K562 (cell line): ENCODE measurements around the gene SLC6A4.

Experiments used
- ATF1 ChIP-seq, 2 experiments: fragments of 450-650 bp in 1 of 2; IDR thresholded peaks; 2 replicates each; pipeline ENCODE4 v1.6.1; 2016; ENCODE audit warnings: missing compliant biosample characterization in 1 of 2, missing genetic modification characterization in 1 of 2
- E2F3 ChIP-seq: fragments of 250-450 bp; sonication (Bioruptor Pico); IDR thresholded peaks from 2 replicates; pipeline ENCODE4 v1.4.0; 2020; ENCODE audit warnings: mild to moderate bottlenecking
- LARP7 ChIP-seq: fragments of 450-650 bp; IDR thresholded peaks from 2 replicates; pipeline ENCODE4 v1.6.1; 2016
- PHB2 ChIP-seq: fragments of 450-650 bp; IDR thresholded peaks from 2 replicates; pipeline ENCODE4 v1.6.1; 2017; ENCODE audit warnings: low read depth
- SMARCA5 ChIP-seq: fragments of 450-650 bp; IDR thresholded peaks from 2 replicates; pipeline ENCODE4 v1.6.1; 2016
- ZNF23 ChIP-seq: fragments of 250-450 bp; sonication (Bioruptor Pico); IDR thresholded peaks from 2 replicates; pipeline ENCODE4 v1.4.0; 2020; ENCODE audit warnings: mild to moderate bottlenecking
- ZNF311 ChIP-seq: fragments of 250-450 bp; sonication (Bioruptor Pico); IDR thresholded peaks from 2 replicates; pipeline ENCODE4 v1.4.0; 2020; ENCODE audit warnings: mild to moderate bottlenecking, moderate library complexity
- ZNF695 ChIP-seq: fragments of 450-650 bp; formaldehyde crosslinking; IDR thresholded peaks from 2 replicates; pipeline ENCODE4 v1.4.0; 2020; ENCODE audit warnings: mild to moderate bottlenecking, moderate library complexity
- TF ChIP-seq, protein P1 (sequence below): sonication (generic); formaldehyde crosslinking; IDR thresholded peaks from 2 replicates; pipeline ENCODE4 v1.8.0; 2023; ENCODE audit warnings: mild to moderate bottlenecking, missing genetic modification reagents
- TF ChIP-seq, protein P2 (sequence below), 3 experiments: IDR thresholded peaks in 2 of 3; conservative IDR thresholded peaks in 1 of 3; 2 replicates each; pipeline ENCODE4 v1.5.1; 2011 to 2012; ENCODE audit warnings: low read length in 3 of 3, mild to moderate bottlenecking in 3 of 3, control low read depth in 2 of 3, improper control_type of control experiment in 1 of 3, inconsistent platforms in 1 of 3, low read depth in 1 of 3, mixed read lengths in 1 of 3, moderate library complexity in 1 of 3; ENCODE audit not compliant: insufficient read depth in 2 of 3
- TF ChIP-seq, protein P3 (sequence below): fragments of 250-450 bp; sonication (Bioruptor Pico); IDR thresholded peaks from 2 replicates; pipeline ENCODE4 v1.5.0; 2021

DNA sequence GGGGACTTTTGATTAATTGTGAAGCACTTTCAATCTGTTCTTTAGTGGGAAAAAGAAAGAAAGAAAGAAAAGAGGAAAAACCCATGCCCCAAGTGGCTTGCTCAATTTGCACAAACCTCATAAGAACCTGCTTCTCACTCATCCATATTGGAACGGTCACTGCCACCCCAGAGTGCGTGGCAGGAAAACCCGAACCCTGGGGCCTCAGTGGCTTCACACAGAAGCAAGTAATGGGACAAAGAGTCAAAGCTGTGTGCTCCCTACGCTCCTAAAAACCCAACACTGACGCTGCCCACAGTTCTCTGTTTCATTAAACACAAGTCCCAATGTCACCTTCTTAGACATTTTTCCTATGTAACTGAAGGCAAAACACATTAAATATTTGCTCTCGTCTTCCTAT lies 1.2 kb downstream of the SLC6A4 start:
- TF ChIP-seq ZNF311 (CRISPR knock-in tag) (no peak), LARP7 (no peak), E2F3 (CRISPR knock-in tag) (no peak), PHB2 (no peak), ZNF695 (CRISPR knock-in tag) (no peak), SMARCA5 (no peak), ZNF23 (no peak), ATF1 (CRISPR knock-in tag; IDR thresholded peaks at IDR 0.05) (no peak), ATF1 (tag; IDR thresholded peaks at IDR 0.05) (no peak)
- TF ChIP-seq, protein P1, sequence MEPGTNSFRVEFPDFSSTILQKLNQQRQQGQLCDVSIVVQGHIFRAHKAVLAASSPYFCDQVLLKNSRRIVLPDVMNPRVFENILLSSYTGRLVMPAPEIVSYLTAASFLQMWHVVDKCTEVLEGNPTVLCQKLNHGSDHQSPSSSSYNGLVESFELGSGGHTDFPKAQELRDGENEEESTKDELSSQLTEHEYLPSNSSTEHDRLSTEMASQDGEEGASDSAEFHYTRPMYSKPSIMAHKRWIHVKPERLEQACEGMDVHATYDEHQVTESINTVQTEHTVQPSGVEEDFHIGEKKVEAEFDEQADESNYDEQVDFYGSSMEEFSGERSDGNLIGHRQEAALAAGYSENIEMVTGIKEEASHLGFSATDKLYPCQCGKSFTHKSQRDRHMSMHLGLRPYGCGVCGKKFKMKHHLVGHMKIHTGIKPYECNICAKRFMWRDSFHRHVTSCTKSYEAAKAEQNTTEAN = no peak
- TF ChIP-seq, protein P2, sequence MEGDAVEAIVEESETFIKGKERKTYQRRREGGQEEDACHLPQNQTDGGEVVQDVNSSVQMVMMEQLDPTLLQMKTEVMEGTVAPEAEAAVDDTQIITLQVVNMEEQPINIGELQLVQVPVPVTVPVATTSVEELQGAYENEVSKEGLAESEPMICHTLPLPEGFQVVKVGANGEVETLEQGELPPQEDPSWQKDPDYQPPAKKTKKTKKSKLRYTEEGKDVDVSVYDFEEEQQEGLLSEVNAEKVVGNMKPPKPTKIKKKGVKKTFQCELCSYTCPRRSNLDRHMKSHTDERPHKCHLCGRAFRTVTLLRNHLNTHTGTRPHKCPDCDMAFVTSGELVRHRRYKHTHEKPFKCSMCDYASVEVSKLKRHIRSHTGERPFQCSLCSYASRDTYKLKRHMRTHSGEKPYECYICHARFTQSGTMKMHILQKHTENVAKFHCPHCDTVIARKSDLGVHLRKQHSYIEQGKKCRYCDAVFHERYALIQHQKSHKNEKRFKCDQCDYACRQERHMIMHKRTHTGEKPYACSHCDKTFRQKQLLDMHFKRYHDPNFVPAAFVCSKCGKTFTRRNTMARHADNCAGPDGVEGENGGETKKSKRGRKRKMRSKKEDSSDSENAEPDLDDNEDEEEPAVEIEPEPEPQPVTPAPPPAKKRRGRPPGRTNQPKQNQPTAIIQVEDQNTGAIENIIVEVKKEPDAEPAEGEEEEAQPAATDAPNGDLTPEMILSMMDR (IDR thresholded peaks at IDR 0.05 in 2 of 3, conservative IDR thresholded peaks at IDR 0.05 in 1 of 3; ENCODE audit: insufficient read depth in 2 of 3, low read depth in 1 of 3, low read length in 3 of 3) = no peak
- TF ChIP-seq, protein P3, sequence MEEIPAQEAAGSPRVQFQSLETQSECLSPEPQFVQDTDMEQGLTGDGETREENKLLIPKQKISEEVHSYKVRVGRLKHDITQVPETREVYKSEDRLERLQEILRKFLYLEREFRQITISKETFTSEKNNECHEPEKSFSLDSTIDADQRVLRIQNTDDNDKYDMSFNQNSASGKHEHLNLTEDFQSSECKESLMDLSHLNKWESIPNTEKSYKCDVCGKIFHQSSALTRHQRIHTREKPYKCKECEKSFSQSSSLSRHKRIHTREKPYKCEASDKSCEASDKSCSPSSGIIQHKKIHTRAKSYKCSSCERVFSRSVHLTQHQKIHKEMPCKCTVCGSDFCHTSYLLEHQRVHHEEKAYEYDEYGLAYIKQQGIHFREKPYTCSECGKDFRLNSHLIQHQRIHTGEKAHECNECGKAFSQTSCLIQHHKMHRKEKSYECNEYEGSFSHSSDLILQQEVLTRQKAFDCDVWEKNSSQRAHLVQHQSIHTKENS (CRISPR knock-in tag) = no peak
